Karpas-422 (cell line): ENCODE data around the gene OTOP1. TPM values are rescaled to one million over a fixed set of nuclear protein-coding genes. Genes with fewer than 3 reads are reported as not detected.
A peak's percentile ranks its signal among the peaks of the same experiment; 100 is the strongest.
"Not testable (repeated sequence)": the region's sequence is repeated elsewhere in the genome, so short reads cannot be mapped to it uniquely, and the experiment has no call there.

Experiments used
- DNase-seq: peaks from one replicate; pipeline ENCODE4 v3.0.0-alpha.2; 2015
- H2AFZ ChIP-seq: fragments of 200-600 bp; sonication (generic); 2 replicates; pipeline ENCODE4 v1.6.1; 2014; ENCODE audit warnings: antibody characterized with exemption, low read length, mixed read lengths
- H3K27ac ChIP-seq: fragments of 200-600 bp; sonication (generic); 2 replicates; pipeline ENCODE4 v1.5.1; 2014; ENCODE audit warnings: mild to moderate bottlenecking, low read length, moderate library complexity
- H3K27me3 ChIP-seq: fragments of 200-600 bp; sonication (generic); 2 replicates; pipeline ENCODE4 v1.6.1; 2014; ENCODE audit warnings: low read length, mixed read lengths
- H3K36me3 ChIP-seq: fragments of 200-600 bp; sonication (generic); 2 replicates; pipeline ENCODE4 v1.6.1; 2014; ENCODE audit warnings: low read length, mixed read lengths; ENCODE audit not compliant: insufficient read depth
- H3K4me1 ChIP-seq: fragments of 200-600 bp; sonication (generic); 2 replicates; pipeline ENCODE4 v1.6.1; 2014; ENCODE audit warnings: mild to moderate bottlenecking, low read length, mixed read lengths
- H3K4me2 ChIP-seq: fragments of 200-600 bp; sonication (generic); 2 replicates; pipeline ENCODE4 v1.6.1; 2014; ENCODE audit warnings: low read length, low read depth, mild to moderate bottlenecking; ENCODE audit not compliant: poor library complexity, severe bottlenecking
- H3K4me3 ChIP-seq: fragments of 200-600 bp; sonication (generic); 2 replicates; pipeline ENCODE4 v1.5.1; 2014; ENCODE audit warnings: mild to moderate bottlenecking, antibody characterized with exemption, low read length, mixed read lengths
- H3K79me2 ChIP-seq: fragments of 200-600 bp; sonication (generic); 2 replicates; pipeline ENCODE4 v1.6.1; 2014; ENCODE audit warnings: mild to moderate bottlenecking, low read length, mixed read lengths
- H3K9ac ChIP-seq: fragments of 200-600 bp; sonication (generic); 2 replicates; pipeline ENCODE4 v1.6.0; 2014; ENCODE audit warnings: low read length
- H3K9me2 ChIP-seq: fragments of 200-600 bp; sonication (generic), shearing (Covaris generic); replicated peaks from 2 replicates; pipeline ENCODE4 v1.6.0; 2014; ENCODE audit warnings: mild to moderate bottlenecking, low read length, moderate library complexity; ENCODE audit not compliant: insufficient read depth
- H3K9me3 ChIP-seq: fragments of 300-700, 200-600 bp; sonication (generic); 2 replicates; pipeline ENCODE4 v1.6.1; 2014; ENCODE audit warnings: low read length, mixed read lengths
- H4K20me1 ChIP-seq: fragments of 200-600 bp; sonication (generic); 2 replicates; pipeline ENCODE4 v1.6.1; 2014; ENCODE audit warnings: mild to moderate bottlenecking, antibody characterized with exemption, low read length, low read depth; ENCODE audit not compliant: insufficient read depth
- total RNA-seq: library from RNA; depleted of rRNA; stranded (reverse); fragments of >200 nt; shearing (Covaris generic); gene quantifications from 2 replicates; pipeline ENCODE4 v1.2.3, GENCODE V29; 2014; ENCODE audit warnings: low replicate concordance

The OTOP1 gene
- total RNA-seq, 1 experiment from 2014 or later, result not detected

- not testable (repeated sequence) for H3K9ac ChIP-seq, H3K36me3 ChIP-seq, H3K4me2 ChIP-seq, H3K27ac ChIP-seq, H3K27me3 ChIP-seq, H2AFZ ChIP-seq, H3K79me2 ChIP-seq, H3K4me3 ChIP-seq, H3K9me3 ChIP-seq, H4K20me1 ChIP-seq, DNase-seq, H3K4me1 ChIP-seq, H3K9me2 ChIP-seq
Observed at GRCh38 chr4:4165701-4166392, 60.9 kb downstream of the OTOP1 start.

DNA sequence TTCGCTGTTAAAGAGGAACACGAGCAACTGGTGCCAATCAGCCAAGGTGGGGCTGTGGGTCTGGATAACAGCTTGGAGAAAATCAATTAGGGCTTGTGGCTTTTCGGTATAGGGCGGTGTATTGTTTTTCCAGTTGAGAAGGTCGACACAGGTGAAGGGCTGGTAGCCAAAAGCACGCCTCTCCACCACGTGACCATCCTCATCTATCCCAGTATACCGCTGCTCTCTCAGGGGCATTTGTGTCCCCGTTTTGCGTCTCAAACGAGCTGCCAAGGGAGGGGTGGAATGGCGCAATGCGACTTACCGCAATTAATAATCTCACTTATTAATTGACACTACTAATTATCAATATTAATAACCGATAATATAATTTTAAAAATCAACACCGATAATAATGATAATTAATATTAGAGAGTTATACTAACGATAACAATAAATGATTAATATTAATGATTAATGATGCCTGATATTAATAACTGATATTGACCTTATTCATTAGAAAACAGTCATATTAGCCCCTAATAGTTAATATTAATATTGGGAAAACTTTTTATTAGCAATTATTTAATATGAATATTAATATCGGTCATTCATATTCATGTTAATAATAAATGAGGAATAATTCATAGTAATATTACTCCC, 62.1 kb downstream of the OTOP1 start:
- not testable (repeated sequence) for H3K4me1 ChIP-seq, H2AFZ ChIP-seq, H3K27ac ChIP-seq, H3K4me3 ChIP-seq, H3K9me3 ChIP-seq, H3K9ac ChIP-seq, H3K79me2 ChIP-seq, H3K9me2 ChIP-seq, H3K4me2 ChIP-seq, H3K27me3 ChIP-seq, DNase-seq, H4K20me1 ChIP-seq, H3K36me3 ChIP-seq

DNA sequence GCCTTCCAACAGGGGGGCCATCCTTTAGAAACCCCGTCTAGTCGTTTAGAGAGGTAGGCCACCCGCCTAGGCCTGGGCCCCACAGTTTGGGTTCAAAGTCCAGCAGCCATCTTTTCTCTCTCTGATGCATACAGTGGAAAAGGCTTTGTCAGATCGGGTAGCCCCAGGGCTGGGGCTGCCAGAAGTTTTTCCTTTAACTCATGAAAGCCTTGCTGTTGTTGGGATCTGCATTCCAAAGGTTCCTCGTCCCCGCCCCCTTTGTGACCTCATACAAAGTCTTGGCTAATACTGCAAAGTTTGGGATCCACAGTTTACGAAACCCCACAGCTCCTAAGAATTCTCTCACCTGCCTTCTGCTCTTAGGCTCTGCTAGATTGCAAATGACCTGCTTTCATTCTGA, 64.5 kb downstream of the OTOP1 start:
- H3K4me1 ChIP-seq, H2AFZ ChIP-seq, H4K20me1 ChIP-seq, H3K9ac ChIP-seq, H3K27me3 ChIP-seq, H3K36me3 ChIP-seq, H3K79me2 ChIP-seq, H3K27ac ChIP-seq, H3K9me2 ChIP-seq, H3K9me3 ChIP-seq, H3K4me2 ChIP-seq, DNase-seq, H3K4me3 ChIP-seq: not testable (repeated sequence)

DNA sequence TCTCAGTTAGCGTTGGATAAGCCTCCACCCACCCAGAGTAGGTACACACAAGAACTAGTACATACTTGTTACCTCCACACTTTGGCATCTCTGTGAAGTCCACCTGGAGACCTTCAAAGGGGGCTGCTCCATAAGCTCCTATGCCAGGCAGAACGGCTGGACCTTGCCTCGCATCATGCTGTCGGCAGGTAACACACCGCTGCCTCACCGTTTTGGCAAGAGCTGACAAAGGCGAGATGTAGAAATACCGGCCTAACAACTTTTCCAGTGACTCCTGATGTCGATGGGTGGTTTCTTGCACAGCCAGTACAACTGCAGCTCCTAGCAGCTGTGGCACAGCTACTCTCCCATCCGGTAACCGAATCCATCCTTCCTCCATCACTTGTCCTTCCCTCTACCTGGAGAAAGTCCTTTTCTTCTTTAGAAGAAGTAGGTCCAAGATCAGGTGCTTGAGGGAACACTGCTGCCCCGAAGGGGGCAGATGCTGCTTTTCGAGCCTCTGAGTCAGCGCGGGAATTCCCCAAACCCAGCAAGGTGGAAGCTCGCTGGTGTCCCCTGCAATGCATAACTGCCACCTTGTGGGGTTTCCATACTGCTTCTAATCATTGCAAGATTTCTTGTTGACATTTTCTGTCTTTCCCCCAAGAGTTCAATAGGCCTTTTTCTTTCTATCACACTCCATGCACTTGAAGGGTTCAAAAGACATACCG, 65.6 kb downstream of the OTOP1 start:
- H3K4me3 ChIP-seq, H3K79me2 ChIP-seq, H3K4me1 ChIP-seq, H3K27me3 ChIP-seq, H3K27ac ChIP-seq, H3K9me3 ChIP-seq, H2AFZ ChIP-seq, H3K4me2 ChIP-seq, DNase-seq, H3K36me3 ChIP-seq, H3K9ac ChIP-seq, H3K9me2 ChIP-seq, H4K20me1 ChIP-seq: not testable (repeated sequence)

DNA sequence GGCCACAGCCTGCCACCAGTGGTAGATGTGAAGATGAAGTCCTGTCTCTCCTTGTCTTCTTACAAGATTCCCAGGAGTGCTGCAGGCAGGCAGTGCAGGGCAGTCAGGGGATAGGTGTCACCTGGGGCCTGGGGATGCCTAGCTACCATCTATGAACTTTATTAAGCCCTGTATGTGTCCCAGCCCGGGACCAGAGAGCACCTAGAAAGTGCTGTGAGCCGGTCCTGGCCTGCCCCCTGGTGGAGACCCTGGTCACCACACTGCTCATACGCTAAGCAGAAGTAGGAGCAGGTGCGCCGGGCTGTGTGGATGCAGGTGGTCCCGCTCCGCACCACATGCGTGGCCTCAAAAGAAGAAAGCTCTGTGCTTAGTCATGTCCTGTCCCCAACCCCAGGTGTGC, 81.1 kb downstream of the OTOP1 start:
- not testable (repeated sequence) for H3K4me3 ChIP-seq
- DNase-seq, result peak; percentile 69

DNA sequence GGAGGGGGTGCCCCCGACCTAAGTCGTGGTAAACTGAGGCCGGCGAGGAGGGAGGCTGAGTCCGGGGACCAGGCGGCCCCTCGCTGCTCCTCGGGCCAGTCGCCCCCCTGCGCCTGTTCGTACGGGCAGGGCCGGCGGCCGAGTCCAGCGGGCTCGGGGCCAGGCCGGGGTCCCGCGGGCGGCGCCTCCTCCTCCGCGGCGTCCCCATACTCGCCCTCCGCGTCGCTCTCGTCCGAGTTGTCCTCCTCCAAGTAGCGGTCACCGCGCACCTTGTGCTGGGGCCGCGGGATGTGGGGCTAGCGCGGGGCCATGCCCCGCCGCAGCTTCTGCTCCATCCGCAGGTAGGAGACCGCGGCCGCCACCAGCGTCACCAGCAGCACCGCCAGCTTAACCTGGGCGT, 83.4 kb downstream of the OTOP1 start:
- not testable (repeated sequence) for DNase-seq, H3K9me2 ChIP-seq, H3K9ac ChIP-seq, H3K36me3 ChIP-seq, H3K27ac ChIP-seq, H3K4me2 ChIP-seq, H3K9me3 ChIP-seq, H3K4me1 ChIP-seq, H4K20me1 ChIP-seq, H3K4me3 ChIP-seq, H3K79me2 ChIP-seq, H3K27me3 ChIP-seq, H2AFZ ChIP-seq

More for the DNA sequence above, 81.1 kb downstream of the OTOP1 start:
- H3K4me1 ChIP-seq, H3K9me2 ChIP-seq, H3K9ac ChIP-seq, H3K36me3 ChIP-seq, H3K27me3 ChIP-seq, H2AFZ ChIP-seq, H3K9me3 ChIP-seq, H3K4me2 ChIP-seq, H3K79me2 ChIP-seq, H3K27ac ChIP-seq, H4K20me1 ChIP-seq: not testable (repeated sequence)

DNA sequence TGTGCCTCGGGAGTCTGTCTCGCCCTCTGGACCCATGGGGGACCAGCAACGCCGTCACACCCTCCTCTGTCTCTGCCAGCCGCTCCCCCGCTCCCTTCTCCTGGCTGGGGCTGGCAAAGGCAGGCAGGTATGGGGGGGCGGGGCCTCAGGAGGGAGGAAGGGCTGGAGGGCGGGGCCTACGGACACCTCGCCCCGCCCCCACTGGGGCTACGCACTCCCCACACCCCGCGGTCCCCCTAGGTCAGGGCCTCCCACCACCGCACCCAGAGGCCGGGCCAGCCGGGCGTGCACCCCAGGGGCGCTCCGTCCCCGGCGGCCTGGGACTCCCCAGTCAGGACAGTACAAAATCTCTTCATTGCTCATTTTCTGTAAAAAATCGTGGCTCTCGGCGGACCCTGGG, 84.0 kb downstream of the OTOP1 start:
- H3K4me1 ChIP-seq, H3K9me2 ChIP-seq, H3K4me2 ChIP-seq, H3K4me3 ChIP-seq, H3K27ac ChIP-seq, H2AFZ ChIP-seq, DNase-seq, H3K27me3 ChIP-seq, H3K79me2 ChIP-seq, H3K9ac ChIP-seq, H4K20me1 ChIP-seq, H3K9me3 ChIP-seq, H3K36me3 ChIP-seq: not testable (repeated sequence)

DNA sequence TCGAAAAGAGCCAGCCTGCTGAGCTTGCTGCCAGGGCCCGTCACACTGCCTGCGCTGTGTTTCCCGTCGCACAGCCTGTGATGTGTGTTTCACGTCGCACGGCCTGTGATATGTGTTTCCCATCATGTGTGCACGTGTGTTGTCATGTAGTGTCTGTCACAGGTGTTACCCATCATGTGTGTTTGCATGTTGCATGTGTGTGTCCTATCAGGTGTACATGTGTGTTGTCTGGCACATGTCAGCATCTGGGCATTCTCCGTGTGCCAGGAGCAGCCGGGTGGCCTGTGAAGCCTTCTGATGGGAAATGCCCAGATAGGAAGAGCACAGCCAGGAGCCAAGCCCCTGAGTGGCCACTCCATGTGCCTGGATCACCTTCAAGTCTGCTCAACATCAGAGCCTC, 85.5 kb downstream of the OTOP1 start:
- H3K27ac ChIP-seq, H3K4me1 ChIP-seq, H3K9me3 ChIP-seq, H2AFZ ChIP-seq, H4K20me1 ChIP-seq, H3K36me3 ChIP-seq, H3K27me3 ChIP-seq, H3K9ac ChIP-seq, H3K79me2 ChIP-seq, H3K4me3 ChIP-seq, H3K4me2 ChIP-seq, DNase-seq, H3K9me2 ChIP-seq: not testable (repeated sequence)
